ENCODE measurements around the gene LYSMD1.
"Not testable (repeated sequence)": the region's sequence is repeated elsewhere in the genome, so short reads cannot be mapped to it uniquely, and the experiment has no call there.

LYSMD1 gene, protein sequence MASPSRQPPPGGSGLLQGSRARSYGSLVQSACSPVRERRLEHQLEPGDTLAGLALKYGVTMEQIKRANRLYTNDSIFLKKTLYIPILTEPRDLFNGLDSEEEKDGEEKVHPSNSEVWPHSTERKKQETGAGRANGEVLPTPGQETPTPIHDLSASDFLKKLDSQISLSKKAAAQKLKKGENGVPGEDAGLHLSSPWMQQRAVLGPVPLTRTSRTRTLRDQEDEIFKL

DNA sequence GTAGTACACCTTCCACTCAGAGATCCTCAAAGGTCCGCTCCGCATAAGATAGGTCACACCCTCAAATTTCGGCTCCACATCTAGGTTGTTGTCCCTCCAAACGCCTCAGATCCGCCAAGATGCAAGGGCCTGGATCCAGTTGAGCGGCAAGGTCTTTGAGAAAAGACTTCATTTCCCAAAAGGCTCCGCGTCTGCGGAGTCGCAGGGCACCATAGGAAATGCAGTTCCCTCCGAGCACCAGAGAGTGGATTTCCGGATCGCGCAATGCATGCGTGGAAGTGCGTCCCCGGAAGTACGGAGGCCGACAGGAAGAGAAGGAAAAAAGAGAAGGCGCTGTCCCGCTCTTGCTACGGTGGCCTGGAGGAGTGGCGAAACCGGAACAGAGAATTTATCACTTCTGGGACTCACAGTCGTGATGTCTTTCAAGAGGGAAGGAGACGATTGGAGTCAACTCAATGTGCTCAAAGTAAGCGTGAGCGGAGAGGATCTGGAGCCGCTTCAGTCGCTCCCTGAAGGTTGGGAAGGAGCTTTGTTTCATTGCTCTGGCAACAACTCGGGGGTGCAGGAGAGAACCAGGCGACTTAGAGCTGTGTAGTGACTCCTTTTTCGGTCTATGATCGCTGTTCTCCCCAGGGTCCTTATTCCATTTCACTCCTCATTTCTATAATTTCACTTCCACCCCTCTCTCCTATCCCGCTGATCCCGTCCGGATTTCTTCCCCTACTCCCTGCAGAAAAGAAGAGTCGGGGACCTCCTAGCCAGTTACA is at the start of gene LYSMD1, which contains the start of gene SCNM1:
Gene LYSMD1 (minus strand): TSS at position 165 of the 767 bp plus-strand sequence. CDS start 644 bp downstream, outside the sequence.
Gene SCNM1 (plus strand): TSS at position 407 of the 767 bp plus-strand sequence. CDS start 9 bp downstream, at position 416.
- peak; percentile 97 for FAIRE-seq

DNA sequence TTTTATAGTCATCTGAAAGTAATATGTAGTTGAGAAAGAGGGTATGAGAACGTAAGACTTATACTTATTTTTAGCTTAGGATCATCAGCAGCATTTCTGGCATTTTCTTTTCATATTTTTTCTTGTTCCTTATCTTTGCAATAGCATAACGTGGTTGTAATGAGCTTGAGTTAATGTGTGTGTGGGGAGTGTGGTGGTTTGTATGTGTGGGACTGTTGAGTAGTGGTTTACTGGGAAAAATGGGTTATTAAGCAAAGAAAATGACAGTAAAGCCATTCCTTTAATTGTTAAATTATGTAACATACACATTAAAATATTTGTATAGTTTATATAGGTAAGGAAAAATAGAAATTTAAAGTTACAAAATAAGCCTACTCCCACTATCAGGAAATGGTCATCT is 47.9 kb upstream of the LYSMD1 start:
- FAIRE-seq: no peak

- no peak for FAIRE-seq
These were observed 46.4 kb upstream of the LYSMD1 start for GRCh38 chr1:151211972-151212705.

DNA sequence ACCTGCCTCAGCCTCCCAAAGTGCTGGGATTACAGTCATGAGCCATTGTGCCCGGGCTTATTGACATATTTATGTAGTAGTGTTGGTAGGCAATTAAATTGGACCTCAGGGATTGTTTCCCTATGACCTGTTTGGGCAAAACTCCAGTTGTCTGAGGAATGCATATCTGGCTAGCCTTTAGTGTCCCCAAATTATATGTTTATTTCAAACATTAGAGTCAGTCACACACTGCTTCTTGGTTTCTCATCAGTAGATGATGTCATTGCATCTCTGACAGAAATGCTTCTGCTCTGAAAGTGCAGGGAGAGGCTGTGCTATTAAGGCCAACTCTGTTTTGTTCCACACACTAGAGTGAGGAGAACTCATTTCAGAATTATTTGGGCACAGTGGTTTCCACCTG is 45.1 kb upstream of the LYSMD1 start:
- no peak for FAIRE-seq

DNA sequence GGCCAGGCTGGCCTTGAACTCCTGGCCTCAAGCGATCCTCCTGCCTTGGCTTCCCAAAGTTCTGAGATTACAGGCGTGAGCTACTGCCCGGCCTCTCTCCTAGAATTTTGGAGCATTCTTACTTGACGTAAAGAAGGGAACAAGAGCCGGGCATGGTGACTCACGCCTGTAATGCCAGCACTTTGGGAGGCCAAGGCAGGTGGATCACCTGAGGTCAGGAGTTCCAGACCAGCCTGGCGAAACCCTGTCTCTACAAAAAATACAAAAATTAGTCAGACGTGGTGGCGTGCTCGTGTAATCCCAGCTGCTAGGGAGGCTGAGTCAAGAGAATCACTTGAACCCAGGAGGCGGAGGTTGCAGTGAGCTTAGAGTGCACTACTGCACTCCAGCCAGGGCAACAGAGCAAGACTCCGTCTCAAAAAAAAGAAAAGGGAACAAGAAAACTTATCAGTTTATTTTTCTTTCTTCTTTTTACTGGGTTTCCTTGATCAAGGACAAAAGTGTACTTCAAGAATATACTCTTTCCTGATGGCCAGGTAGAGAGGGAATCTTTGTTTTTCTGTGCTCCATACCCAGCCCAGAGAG is 39.8 kb upstream of the LYSMD1 start:
- not testable (repeated sequence) for FAIRE-seq

DNA sequence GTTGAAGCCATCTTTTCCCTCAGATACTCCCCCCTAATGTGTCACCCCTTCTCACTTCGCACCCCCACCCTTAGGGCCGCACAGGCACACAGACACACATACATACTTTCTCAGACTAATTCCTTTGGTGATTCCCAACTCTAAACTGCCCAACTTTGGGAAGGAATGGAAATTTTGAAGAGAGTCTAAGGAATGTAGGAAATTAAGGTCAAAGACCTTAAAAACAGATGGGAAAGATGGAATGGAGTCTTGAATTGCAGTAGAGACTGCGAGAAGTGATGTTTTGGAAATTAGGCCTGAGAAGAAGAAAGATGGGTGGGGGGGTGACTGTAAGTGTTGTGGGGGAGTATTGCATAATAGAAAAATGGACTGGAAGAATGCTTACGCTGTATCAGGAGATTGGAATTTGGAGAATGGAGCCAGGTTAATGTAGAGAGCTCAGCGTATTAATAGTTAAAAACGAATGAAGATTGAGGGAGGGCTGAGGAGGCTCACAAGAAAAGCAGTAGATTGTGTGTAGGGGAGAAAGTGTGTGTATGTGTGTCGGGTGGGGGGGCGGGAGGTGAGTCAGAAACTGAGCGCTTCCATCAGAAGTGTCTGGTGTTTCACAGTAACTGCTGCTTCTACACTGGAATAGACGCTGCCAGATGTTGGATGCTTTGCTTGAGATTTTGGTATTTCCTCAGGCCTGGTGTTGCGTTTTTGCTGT is 34.3 kb upstream of the LYSMD1 start:
- no peak for FAIRE-seq

GRCh38 chr1:151198254-151199127 is 32.8 kb upstream of the LYSMD1 start, which contains the start of gene PIP5K1A:
PIP5K1A (plus strand) TSS chr1:151198552; CDS start chr1:151198997, 445 bp downstream.
- FAIRE-seq: peak; percentile 88

DNA sequence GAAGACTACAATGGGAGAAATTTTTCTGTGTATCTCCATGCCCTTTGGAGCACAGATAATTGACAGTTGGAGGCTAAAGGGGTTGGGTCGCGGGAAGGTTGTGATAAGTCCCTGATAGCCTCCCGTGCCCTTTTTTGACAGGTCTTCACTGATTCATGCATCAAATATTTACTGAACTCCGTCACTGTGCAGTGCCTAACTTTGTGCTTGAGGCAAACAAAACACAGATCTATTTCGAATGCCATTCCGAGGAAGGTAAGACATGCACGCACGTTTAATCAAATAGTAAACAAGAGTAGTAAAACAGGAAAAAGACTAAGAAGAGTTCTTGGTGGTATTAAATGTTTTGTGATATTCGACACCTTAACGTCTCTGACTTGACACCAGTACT is 32.2 kb upstream of the LYSMD1 start:
- no peak for FAIRE-seq

GRCh38 chr1:151196292-151196800 is 30.6 kb upstream of the LYSMD1 start:
- peak; percentile 90 for FAIRE-seq

DNA sequence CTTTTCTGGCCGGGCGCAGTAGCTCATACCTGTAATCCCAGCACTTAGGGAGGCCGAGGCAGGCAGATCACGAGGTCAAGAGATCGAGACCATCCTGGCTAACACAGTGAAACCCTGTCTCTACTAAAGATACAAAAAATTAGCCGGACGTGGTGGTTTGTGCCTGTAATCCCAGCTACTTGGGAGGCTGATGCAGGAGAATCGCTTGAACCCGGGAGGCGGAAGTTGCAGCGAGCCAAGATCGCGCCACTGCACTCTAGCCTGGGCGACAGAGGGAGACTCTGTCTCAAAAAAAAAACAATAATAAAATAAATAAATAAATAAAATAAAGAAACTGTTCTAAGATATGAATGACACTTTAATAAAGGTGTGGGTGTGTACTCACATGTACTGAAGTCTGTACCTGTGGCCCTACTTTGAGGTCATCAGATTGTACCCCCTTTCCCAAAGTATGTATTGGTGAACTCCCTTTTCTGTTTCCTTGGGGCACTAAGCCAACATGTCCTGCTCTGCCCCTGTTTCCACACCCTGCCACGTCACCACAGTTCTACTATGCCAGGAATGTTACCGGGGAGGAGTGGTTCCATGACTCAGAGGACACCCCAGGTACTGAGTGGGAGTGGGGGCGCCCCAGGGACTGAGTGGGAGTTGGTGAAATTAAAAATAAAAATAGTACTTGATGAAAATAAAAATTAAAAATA is 29.3 kb upstream of the LYSMD1 start:
- not testable (repeated sequence) for FAIRE-seq

DNA sequence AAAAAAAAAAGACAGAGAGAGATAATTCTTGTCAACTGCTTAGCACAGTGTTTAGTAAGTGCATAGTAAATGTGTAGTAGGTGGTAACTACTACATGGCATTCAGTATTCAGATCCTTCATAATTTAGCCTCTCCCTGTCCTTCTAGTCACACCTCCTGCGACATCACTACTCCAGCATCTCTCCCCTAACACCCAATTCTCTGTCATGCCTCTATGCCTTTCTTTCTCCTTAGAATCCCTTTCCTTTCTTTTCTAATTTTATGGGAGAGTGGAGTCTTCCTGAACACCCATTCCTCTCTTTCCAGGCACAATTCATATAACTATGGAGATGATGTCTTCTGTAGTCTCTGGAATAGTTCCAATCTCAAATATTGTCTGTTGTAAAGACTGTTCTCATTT is 28.2 kb upstream of the LYSMD1 start:
- FAIRE-seq: no peak

GRCh38 chr1:151193304-151193703 is 27.6 kb upstream of the LYSMD1 start:
- no peak for FAIRE-seq

DNA sequence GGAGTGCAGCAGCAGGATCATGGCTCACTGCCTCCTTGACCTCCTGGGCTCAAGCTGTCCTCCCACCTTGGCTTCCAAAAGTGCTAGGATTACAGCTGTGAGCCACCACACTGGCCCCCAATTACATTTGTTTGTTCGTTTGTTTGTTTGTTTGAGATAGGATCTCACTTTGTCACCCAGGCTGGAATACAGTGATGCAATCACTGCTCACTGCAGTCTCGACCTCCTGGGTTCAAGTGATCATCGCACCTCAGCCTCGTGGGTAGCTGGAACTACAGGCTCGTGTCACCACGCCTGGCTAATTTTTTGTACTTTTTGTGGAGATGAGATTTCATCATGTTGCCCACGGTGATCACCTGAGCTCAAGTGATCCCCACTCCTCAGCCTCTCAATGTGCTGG is 26.3 kb upstream of the LYSMD1 start:
- no peak for FAIRE-seq

GRCh38 chr1:151189637-151190445 is 24.1 kb upstream of the LYSMD1 start, which contains the start of gene VPS72:
VPS72 (minus strand) TSS chr1:151190197; CDS start chr1:151190121, 76 bp downstream.
- FAIRE-seq: no peak

DNA sequence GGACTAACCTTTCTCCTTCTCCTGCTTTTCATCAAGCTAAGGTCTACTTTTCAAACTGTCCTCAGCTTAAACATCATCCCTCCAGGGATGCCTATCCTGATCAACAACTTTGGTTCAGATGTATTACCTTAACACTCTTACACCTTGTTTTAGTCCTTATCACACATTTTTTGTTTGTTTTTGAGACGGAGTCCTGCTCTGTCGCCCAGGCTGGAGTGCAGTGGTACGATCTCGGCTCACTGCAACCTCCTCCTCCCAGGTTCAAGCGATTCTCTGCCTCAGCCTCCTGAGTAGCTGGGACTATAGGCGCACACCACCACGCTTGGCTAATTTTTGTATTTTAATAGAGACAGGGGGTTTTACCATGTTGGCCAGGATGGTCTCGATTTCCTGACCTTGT is 23.0 kb upstream of the LYSMD1 start:
- FAIRE-seq: not testable (repeated sequence)

GRCh38 chr1:151187205-151187604 is 21.5 kb upstream of the LYSMD1 start:
- FAIRE-seq: no peak

DNA sequence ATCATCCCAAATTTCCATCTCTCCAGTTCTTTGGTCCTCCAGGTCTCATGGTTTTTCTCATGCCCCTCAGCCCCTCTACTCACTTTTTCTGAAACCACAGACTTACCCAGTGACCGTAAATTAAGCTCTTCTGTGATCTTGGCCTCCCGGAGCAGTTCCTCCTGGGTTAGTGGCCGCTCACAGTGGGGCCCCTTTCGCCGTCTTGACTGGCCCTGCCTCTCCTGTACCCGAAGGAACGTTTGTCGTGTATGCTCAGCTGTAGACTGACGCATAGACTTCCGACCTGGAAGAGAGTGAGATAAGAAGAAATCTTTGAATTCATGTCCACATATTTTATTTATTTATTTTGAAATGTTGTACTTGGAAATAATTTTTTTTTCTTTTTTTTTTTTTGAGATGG is 18.5 kb upstream of the LYSMD1 start:
- FAIRE-seq: no peak

DNA sequence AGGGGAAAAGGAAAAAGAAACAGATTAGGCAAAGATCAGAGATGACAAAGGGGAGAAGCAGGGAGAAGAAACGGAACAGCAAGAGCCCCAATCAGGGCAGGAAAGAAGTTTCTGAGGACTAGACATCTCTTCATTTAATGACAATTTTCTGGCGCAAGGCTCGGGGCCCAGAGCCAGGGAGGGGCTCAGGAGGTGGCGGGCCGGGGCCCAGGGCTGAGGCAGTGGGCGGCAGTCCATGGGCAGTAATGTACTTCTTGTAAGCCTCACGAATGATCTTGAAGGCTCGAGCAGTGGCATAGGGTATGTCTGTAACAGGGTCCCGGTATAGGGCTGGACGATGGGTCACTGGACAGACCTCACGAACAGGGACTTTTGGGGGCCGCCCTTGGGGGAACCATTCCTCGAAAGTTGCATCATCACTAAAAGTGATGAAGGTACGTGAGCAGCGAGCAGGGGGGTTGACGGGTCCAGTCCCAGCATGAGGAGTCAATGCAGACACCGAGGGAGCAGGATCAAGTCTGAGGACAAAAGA is 10.9 kb upstream of the LYSMD1 start:
- no peak for FAIRE-seq

DNA sequence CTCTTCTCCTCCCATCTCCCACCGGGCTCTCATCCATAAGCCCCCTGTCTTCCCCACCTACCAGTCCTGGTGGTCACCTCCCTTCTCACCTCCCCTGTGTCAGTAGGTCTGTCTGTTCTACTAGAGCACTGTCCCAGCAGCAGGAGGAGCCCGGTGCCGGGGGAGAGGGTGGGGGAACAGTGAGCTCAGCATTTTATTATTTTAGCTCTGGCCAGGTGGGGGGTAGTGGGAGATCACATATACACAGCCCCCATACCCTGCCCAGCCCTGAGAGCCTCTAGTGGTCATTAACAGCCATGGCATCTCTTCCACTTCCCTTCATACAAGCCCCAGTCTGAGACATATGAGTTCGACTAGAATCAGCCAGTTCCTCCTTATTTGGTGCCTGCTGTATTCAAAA is 10.2 kb upstream of the LYSMD1 start, which contains the start of gene TMOD4:
Gene TMOD4 (minus strand): TSS at position 119 of the 400 bp plus-strand sequence. CDS start 1,106 bp downstream, outside the sequence.
- FAIRE-seq: no peak
